DMS53 treated with DMSO at 0.1 percent for 48 hours (cell line): Measurements from ENCODE around the gene DNAH6.

ENCODE experiments used
- DNase-seq: peaks from one replicate; lab custom pipeline; 2025; ENCODE audit not compliant: unreplicated experiment; lab: John Stamatoyannopoulos, UW

DNAH6 gene

DNA sequence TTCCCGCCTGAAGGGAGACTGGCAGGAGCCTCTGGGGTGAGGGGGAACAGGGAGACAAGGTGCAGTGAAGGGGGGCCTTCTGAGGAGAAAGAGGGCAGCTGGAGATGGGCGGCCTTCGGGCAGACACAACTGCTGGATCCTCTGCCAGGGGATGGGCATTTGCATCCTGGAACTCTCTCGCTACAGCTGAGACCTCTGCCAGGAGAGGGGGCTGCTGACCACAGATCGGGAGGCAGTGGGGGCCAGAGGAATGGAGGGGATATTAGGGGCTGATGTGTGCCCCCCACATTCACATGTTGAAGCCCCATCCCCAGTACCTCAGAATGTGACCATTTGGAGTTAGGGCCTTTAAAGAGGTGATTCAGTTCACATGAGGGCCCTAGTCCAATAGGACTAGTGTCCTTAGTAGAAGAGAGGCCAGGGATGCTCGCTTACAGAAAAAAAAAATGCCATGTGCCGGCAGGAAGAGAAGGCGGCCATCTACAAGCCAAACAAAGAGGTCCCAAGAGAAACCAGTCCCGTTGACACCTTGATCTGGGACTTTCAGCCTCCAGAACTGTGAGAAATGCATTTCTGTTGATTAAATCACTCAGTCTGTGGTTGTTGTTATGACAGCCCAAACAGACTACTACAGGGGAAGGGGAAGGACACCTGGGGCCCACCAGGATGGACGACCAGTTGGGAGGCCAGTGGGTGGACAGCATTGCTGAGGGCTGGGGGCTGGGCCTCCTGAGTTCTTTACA is 314.6 kb downstream of the DNAH6 start:
- no peak for DNase-seq

DNA sequence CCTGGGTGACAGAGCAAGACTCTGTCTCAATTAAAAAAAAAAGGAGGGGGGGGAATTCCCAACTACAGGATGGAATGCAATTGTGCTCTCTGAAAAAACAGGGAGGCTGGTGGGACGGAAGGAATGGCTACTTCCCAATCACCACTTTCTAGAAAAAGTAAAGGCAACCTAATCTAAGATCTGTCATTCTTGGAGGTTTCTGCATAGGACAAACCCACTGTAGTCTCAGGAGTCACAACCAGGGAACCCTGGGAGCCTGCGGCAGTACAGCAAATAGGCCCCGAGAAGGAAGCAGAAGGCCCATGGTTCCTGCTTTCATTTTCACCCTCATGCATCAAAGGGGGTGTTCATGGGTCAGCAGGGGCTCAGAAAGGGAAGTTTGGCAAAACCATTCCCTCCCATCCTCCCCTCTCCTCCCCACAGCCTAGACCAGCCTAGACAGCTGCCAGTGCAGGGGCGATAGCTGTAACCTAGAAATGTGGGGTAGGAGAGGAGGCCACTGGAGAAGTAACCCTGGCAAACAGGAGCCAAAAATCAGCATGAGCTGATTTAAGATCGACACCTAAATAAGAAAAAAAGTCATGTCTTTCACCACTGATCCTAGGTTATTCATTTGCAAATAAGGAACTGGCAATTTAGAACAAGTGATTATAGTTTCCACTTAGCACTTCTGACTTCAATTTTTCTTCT is 316.6 kb downstream of the DNAH6 start:
- DNase-seq, result no peak

DNA sequence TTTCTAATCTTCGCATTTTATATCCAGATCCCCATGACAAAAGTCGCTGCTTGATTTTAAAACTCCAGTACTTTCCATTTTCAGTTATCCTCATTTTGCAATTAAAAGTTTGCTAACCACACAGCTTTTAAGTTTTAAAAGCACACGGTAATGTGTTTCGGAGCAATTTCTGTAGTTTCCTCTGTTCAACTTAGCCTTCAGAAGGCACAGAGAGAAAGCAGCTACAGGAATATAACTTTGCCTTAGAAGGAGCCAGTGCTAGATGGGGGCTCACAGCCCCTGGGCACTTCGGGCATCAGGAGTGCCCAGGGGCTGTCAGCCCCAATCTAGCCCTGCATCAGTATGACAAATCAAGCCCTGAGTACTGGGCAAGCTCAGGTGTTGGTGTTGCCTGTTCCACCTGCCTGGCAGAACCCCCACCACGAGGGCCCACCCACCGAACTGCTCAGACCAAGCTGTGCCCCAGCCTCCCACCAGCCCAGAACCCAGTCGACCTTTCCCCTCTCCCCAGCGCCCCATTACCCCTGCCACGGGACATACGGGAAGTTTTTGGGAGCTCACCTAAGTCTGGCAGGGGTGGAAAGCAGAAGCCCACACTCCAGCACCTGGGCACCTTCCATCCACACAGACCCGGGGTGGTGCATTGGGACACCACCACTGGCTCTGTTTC is 317.3 kb downstream of the DNAH6 start:
- DNase-seq, result no peak

DNA sequence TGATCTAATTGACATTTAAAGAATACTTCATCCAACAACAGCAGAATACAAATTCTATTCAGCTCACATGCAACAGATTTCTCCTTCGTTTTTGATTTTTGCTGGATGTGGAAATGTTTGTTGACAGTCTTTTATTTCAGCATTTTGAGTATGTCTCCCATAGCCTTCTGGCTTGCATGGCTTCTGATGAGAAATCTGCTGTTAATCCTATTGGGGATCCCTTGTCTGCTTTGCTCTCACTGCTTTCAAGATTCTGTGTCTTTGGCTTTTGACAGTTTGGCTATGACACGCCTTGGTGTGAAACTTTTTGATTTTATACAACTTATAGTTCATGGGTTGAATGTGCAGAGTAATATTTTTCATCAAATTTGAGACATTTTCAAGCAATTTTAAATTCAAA is 319.9 kb downstream of the DNAH6 start:
- DNase-seq, result no peak

DNA sequence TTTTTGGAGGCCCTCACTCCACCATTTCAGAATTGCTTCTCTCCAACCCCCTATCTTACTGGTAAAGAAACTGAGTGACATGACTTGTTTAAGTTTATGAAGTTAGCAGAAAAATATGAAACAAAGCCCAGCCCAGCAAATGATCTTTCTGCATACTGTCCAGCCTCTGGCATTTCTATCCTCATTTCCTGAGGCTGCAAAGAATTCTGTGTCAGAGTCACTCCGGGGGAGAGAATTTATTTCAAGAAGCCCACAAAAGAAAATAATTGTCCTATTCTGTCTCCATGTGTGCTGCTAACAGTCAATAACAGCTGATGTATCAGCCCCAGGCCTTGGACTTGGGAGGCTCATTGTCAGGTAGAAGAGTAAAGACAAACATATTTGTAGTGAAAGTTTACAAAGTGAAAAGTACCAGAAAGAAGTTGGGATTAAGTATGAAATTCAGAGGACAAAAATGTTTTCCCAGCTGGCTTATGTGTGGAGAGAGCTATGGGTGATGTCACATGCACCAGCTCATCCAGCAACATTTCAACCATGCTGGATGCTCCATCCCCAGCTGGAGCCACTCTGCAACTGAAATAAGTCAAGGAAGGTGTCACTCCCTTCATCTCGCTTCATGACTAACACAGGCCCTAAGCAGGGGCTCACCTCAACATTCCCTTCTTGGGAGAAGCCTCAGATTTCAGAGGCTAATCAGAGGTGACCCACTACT is 322.3 kb downstream of the DNAH6 start:
- no peak for DNase-seq

DNA sequence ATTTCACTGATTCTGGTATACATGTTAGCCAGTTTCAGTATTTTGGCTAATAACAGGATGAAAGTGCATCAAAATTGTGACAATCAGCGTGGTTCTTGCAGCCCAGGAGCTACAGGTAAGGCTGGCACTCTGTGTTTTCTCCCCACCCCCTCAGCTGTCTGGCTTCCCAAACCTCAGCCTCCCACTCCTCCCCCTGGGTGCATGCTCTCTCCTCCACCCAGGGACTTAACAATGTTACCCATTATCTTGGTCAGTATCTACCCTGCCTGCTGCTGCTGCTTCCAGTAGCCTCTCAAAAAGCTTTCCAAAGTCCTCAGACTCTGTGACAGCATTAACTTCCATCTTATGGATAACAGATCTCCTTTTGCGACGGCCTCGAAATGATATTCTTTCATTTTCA is 323.6 kb downstream of the DNAH6 start:
- no peak for DNase-seq

DNA sequence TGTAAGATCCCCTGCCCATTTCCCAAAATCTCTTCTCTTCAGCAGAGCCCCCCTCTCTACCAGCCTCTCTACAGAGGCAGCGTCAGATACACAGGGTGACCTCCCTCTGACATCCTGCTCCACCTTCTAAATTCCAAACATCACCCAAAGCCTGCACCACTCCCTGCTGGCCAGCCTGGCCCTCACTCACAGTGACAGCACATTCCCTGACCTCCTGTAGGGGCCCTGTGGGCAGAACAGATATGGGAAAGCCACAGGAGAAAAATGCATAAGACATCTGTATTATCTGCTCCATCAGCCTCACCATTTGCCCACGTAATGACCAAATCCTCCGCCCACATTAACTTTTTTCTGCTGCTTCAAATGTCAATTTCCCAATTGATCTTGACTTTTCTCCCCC is 324.0 kb downstream of the DNAH6 start:
- no peak for DNase-seq

DNA sequence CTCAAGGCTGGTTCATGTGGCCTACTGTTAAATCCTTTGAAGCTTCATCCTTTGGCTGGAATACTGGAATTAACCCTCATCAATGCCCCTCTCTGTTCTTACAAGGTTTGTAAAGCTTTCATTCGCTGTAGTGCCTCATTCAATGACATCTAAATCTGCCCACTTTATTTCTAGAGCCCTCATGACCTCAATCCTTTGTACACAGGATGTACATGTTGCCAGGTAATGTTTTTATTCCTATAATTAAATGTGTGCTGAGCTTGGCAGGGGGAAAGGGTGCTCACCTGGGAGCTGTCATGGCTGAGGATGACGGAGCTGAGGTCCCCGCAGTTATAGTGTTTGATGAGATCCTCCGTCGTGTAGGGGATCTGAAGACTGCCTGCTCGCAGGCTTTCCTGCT is 325.3 kb downstream of the DNAH6 start:
- DNase-seq, result no peak

DNA sequence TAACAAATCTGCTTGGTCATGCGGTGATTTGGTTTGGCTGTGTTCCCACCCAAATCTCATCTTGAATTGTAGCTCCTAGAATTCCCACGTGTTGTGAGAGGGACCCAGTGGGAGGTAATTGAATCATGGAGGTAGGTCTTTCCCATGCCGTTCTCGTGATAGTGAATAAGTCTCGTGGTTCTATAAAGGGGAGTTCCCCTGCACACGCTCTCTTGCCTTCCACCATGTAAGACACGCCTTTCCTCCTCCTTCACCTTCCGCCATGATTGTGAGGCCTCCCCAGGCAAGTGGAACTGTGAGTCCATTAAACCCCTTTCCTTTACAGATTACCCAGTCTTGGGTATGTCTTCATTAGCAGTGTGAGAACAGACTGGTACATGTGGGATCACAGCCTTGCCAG is 327.8 kb downstream of the DNAH6 start:
- DNase-seq, result no peak

DNA sequence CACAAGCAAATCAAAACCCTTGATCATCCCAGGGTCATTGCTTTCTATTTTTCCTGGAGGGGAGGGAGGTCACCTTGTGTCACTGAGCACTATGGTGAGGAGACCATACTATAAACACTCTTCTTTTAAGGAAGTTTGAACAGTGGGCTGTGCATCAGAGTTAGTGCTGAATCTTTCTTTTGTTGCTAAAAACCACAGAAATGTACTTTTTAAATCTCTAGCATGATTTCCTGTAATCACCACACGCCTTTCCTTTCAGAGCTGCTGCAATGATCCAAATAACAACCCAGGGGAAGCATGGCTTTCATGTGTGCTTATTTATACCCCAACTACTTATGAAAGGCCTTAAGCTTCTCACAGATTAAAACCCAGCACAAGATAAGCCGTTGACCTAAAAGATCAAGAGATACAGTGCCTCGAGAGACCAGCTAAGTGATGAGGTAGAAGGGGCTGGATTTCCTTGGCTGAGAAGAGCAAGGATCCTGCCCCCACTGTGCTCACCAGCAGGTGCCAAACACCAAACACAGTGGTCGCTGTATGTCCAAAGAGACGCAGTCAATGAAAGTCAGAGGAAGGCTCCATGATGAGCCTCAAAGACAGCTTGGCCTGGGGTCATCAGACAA is 329.9 kb downstream of the DNAH6 start:
- no peak for DNase-seq

DNA sequence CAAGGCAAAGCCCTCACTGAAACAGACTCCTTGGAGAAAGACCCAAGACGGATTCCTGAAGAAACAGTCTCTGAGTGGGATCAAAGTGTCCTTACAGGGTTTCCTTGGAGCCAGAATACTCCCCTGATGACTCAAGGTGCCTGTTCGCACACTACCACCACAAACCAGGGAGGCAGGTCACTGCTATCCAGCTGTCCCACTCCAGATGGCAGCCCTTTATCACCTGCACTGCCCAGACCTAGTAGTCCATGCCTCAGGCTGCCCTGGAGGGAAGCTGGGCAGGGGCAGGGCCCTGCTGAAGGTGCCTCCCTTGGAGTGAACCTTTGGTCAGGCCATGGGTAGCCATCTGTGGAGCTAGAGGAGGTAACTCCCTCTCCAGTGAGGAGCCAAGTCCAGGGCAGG is 330.4 kb downstream of the DNAH6 start:
- DNase-seq, result no peak

DNA sequence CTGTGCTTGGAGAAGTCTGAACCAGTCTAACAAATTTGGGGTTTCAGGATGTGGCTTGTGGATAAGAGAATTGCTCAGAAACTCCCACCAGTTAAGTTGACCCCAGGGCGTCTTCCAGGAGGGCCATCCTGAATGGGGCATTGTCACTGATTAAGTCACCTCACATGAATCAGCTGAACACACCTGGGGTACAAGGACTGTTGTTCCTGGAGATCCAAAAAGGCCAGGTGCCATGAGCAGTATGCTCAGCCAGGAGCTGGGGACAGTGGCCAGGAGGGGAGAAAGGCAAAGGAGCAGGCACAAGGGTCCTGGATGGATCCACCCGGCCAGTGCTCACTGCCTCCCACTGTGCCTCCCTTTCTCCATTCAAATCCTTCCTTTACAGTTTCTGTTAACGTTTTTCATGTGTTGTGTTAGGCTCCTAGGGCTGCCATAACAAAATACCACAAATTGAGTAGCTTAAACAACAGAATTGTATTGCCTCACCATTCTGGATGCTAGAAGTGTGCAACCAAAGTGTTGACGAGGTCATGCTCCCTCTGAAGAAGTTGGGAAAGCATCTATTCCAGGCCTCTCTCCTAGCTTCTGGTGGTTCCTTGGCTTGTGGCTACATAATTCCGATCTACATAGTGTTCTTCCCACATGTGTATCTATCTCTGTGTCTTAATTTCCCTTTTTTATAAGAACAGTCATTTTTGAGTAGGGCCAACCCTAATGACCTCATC is 331.2 kb downstream of the DNAH6 start:
- DNase-seq, result no peak

DNA sequence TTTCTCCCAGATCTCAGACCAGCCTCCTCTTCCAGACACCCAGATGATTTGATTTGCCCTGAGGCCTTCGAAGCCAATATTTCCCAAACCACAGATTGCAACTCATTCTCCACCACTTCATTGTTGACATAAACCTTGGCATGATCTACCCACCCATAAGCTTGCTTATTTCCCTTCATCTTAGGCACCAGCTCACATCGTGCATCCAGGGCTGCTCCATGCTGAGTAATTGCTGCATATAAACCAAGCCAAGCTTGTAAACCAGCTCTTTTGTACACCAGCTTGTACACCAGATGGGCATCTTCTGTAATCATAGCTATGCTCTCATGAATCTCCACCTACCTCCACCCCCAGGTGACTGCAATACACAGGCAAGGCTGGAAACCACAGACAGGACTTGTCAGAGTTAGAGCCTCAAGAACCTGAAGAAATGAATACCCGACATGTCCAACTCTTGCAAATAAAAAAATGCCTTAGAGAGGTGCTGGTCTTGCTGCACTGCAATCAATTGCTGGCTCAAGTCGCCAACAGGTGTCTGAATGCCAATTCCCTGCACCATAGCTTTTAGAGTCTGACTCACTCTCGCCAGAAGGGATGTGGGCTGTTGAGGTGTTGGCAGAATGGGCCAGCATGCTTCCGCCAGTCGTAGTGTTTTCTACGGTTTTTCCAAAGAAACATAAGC is 333.1 kb downstream of the DNAH6 start:
- no peak for DNase-seq

DNA sequence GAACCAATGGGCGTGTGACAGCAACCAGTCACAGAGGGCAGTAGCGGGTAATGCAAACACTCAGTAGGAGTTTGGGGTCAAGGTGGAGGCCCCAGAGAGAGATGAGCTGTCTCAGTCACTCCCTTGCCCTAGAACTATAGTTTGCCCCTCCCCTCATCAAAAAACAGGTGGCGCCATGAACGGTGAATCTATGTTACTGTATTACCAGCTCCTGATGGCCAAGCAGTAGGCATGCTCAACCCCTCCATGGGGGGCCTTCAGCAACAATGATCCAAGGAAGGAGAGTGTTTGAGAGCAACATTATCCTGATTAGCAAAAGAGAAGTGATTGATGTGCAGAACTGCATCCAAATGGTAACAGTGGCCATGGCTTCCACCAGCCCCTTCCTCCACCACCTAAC is 334.2 kb downstream of the DNAH6 start:
- DNase-seq, result no peak

DNA sequence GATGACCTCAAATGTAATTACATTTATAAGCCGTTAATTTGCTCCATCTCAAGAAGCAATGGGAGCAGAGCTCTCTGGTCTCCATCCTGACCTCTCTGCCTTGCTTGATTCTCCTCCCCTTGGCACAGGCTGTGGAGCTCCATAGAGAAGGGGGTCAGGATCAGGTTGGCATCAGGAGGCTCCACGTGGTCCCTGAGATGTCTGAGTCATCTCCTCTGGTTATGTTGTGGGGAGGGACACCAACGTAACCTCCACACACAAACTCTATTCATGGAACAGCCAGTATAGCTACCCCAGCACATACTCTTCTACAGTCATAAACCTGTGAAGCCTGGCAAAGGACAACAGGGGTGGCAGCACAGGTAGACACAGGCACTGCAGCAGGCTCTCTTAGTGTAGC is 335.6 kb downstream of the DNAH6 start:
- no peak for DNase-seq

DNA sequence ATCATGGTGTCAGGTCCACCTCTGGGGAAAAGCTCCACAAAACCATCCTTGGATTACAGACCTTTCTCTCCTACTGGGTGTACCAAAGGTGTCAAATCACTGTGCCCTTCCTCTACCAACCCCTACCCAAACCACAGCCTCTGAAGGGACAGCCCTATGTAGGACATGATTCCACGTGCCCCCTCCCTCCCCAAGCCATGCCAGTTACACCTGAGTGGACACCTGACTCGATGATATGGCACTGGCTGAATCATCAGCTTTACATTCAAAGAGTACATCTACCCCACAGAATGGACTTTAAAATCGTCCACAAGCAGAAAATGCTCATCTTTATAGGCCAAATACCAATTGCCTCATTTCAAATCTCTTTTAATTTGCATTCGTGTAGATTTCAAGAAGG is 338.6 kb downstream of the DNAH6 start:
- no peak for DNase-seq

DNA sequence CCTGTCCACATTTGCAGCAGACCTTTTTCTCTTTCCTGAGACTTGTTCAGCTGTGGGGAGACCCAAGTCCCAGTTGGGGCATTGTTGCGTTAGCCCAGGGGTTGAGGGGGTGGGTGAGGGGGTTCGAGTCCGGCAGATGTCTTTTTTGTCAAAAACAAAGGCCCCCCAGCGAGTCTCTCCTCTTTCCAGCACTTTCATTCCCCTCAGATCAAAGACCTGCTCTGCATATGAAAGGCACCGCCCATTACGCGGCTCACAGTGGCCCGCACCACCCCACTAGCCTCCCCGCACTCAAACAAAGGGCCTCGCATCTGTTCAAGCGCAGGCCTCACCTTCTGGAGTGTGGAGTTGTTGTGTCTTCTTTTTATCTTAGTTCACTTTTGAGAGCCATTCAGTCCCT is 339.4 kb downstream of the DNAH6 start:
- DNase-seq, result no peak

DNA sequence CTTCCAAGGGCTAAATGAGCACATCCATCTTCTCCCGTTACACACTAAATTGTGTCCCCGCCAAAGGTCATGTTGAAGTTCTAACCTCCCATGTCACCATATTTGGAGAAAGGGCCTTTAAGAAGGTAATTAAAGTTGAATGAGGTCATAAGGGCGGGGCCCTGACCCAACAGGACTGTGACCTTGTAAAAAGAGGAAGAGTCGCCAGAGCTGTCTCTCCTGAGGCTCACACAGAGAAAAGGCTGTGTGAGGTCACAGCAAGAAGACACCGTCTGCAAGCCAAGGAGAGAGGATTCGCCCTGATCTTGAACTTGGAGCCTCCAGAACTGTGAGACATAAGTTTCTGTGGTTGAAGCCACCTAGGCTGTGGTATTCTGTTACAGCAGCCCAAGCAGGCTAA is 340.5 kb downstream of the DNAH6 start:
- DNase-seq, result no peak

DNA sequence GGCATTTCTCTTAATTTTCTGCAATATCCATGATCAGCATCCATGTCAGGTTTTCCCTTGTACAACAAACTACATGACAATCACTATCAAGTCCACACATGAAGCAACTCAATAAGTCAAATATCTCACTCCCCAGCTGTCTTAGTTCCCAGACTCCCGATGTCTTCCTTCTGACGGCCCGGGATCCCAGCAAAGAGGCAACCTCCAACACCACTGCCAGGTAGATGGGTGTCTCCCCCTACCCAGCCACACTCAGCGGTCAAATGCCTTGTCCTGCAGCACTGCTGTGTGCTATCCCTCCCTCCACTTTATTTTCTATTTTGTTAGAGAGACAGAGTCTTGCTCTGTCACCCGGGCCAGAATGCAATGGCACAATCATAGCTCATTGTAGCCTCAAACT is 341.3 kb downstream of the DNAH6 start:
- no peak for DNase-seq

DNA sequence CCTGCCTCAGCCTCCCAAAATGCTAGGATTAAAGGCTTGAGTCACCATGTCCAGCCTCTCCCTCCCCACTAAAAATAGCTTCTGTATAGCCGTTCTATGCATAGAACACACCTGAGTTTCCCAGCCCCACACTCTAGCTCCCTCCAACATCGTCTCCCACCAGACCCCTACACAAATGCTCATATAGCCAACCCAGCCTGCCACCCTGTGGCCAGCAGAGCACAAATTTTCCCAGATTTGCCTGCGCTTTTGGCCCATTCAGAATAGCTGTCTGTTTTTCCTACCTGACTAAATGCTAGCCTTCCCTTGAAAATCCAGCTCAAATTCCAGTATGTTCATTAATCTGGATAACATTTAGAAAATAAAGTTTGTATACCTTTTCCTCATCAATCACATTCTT is 341.8 kb downstream of the DNAH6 start:
- DNase-seq, result no peak
